ENCODE data around the gene SF3B3. TPM values are rescaled to one million over a fixed set of nuclear protein-coding genes. Genes with fewer than 3 reads are reported as not detected.
"Not testable (repeated sequence)": the region's sequence is repeated elsewhere in the genome, so short reads cannot be mapped to it uniquely, and the experiment has no call there.

The SF3B3 gene
- total RNA-seq, 1 experiment from 2014 or later = 267 TPM

- no peak for DNase-seq (ENCODE audit: low read depth)
These were observed 41.4 kb downstream of the SF3B3 start for GRCh38 chr16:70565053-70565452.

GRCh38 chr16:70568601-70569237, 45.1 kb downstream of the SF3B3 start:
- DNase-seq (ENCODE audit: low read depth) = no peak

DNA sequence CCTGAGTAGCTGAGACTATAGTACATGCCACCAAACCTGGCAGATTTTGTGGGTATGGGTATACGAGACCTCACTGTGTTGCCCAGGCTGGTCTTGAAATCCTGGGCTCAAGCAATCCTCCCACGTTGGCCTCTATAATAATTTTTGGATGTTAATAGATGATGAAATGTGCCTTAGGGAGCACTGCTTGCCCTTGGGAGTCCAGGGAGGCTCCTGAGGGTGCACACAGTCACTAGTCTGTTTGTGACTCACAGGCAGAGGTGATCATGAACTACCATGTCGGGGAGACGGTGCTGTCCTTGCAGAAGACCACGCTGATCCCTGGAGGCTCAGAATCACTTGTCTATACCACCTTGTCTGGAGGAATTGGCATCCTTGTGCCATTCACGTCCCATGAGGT, 46.1 kb downstream of the SF3B3 start:
- no peak for DNase-seq (ENCODE audit: low read depth)

DNA sequence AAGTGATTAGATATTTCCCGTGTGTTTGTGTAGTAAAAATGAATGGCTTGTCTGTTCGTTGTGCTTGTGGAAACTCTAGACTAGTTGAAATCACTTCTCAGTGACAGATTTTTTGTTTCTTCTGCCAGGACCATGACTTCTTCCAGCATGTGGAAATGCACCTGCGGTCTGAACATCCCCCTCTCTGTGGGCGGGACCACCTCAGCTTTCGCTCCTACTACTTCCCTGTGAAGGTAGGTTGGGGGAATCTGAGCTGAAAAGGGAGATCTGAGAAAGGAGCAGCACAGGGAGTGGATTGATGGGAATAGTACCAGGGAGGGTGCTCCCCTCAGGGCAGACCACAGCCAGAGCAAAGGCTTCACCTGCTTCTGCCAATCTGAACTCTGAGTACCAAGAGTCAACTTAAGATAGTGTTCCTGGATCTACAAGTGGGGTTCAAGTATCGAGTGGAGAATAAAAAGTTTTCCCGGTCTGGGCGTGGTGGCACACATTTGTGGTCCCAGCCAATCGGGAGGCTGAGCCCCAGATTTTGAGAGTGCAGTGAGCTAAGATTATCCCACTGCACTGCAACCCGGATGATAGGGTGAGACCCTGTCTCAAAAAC, 47.5 kb downstream of the SF3B3 start:
- no peak for DNase-seq (ENCODE audit: low read depth)

GRCh38 chr16:70571623-70572022, 48.0 kb downstream of the SF3B3 start:
- no peak for DNase-seq (ENCODE audit: low read depth)

DNA sequence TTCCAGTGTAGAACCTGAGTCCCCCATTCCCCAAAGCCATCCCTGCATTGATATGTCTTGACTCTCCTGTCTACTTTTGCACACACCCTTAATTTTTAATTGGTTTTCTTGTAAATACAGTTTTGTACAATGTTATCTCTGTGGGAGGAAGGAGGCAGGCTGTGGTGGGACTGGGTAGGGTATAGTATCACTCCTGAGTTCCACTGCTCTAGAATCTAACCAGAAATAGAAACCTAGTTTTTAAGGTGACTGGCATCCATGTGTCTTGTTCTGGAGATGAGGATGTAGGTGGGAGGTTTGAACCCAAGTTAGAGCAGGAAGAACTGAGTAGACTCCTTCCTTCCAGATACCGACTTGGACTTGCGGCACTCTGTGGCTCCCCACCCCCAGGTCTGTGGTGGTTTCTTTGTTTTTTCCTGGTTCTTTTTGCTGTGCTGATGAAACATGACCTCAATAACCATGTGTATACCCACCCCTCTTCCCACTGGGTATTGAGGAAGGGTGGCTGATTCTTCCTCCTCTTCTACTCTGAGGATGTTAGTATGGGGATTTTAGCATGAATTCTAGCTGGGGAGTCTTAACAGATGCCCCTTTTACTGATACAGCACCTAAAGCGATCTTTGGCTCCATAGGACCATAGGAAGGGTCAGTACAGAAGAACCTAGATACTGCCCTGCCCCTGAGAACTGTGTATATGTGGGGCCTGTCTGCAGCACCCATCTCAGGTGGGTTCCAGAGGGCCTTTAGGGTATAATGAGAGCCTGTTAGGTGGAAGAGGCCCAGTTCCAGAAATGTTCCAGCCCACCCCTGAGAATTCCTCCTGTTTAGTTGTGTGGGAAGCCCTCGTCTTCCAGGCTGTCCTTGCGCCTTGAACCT, 48.7 kb downstream of the SF3B3 start:
- DNase-seq (ENCODE audit: low read depth) = no peak

GRCh38 chr16:70572926-70573270, 49.3 kb downstream of the SF3B3 start:
- no peak for DNase-seq (ENCODE audit: low read depth)

DNA sequence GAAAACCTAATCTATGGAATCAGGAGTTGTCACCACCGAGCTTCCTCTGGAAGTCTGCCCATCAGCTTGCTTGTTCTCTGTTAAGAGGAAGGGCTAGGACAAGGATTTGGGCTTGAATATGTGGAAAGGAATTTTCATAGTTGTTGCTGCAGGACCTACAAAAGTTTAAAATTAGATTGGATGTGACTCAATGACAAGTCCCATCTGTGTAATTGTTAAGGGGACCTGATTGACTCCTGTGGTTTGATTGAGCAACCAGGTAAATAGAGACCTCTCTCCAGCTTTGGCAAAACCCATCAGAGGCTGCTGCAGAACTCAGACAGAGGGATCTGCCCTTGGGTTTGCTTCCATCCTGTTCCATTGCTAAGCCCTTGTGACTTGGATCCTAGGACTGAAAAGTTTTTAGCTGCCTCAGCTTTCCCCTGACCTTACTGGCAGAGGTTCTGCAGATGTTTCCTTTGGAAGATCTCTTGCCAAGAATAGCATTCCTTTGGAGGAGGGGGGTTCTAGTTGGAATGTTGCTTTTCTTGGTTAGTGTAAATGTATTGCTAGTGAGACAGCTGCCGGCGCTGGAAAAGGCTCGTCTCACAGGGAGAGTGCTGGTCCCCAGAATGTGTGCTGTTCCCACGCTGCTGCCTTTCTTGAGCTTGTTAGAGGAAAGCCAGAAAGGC, 50.0 kb downstream of the SF3B3 start:
- DNase-seq (ENCODE audit: low read depth) = peak; percentile 51

DNA sequence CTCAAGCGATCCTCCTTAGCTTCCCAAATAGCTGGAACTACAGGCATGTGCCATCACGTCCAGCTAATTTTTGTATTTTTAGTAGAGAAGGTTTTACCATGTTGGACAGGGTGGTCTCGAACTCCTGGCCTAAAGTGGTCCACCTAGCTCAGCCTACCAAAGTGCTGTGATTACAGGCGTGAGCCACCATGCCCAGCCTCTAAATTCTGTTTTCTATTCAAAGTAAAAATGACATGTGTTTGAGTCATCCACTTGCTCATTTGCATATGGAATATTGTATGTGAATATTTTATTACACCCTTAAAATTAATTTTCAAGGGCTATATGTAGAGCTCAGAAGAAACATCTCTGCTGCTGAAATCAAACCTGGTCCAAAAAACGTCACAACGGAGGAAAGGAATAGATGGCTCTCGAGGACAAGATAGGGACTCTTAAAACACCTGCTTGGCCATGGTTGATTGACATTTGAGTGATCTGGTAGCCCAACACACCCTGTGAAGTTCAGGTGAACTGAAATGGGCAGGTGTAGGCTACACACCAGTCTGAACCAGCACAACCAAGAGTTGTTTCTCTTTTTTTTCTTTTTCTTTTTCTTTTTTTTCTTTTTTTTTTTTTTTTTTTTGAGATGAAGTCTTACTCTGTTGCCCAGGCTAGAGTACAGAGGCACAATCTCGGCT, 51.1 kb downstream of the SF3B3 start:
- no peak for DNase-seq (ENCODE audit: low read depth)

DNA sequence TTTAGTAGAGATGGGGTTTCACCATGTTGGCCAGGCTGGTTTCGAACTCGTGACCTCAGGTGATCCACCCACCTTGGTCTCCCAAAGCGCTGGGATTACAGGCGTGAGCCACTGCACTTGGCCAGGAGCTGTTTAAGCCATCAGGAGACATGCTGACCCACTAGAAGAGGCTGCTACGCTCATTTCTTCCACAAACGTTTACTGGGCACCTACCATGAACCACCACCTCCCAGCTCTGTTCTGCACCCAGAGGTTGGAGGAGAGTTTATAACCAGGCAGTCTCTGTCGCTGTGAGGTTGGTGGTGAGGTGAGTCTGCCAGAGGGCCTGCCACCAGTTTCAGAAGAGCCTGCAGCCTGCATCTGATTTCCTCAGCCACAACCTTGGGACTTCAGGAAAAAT, 51.8 kb downstream of the SF3B3 start:
- DNase-seq (ENCODE audit: low read depth) = no peak

DNA sequence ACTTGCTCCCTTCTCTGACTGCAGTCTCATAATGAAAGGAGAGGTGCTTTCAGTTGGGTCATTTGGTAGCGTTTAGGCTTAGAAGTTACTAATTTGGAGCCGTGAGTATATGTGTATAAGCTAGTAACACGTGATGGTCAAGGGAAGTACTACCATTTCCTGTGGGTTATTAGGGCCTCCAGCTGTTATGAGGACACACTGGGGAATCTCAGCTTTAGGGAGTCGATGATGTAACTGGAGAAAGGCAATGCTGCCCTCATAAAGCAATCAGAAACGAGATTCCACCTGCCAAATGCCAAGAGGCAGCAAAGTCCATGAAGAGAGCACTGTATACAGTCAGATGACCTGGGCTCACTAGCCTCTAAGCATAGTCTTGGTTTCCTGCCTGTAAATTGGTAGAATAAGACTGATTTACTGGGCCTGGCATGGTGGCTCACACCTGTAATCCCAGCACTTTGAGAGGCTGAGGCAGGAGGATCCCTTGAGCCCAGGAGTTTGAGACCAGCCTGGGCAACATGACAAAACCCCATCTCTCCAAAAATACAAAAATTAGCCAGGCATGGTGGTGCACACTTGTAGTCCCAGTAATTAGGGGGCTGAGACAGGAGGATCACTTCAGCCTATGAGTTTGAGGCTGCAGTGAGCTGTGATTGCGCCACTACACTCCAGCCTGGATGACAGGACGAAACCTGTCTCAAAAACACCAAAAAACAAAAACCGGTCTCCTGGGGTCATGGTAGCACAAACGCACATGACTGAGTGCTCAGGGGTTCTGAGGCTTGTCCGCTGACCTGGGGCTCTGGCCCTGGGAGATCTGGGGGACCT, 53.0 kb downstream of the SF3B3 start:
- peak; percentile 58 for DNase-seq (ENCODE audit: low read depth)

- DNase-seq (ENCODE audit: low read depth) = peak; percentile 48
These were observed 53.7 kb downstream of the SF3B3 start for GRCh38 chr16:70577256-70577698.

DNA sequence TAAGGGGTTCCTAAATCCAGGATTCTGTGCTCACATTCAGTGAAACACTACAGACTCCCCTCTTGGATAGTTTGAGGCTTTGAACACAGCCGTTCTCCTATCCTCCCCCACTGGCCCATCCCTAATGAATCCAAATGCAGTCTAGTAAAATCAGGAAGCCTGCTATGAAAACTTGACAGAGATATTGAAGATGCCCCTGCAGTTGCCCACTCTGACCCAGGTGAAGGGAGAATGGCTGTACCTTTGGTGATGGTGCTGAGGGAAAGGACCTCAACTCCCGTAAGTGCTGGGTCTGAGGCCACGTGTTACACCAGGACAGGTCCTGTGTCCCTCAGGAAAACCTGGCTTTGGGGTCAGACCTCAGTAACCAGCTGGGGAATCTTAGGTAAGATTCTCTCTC, 54.4 kb downstream of the SF3B3 start:
- no peak for DNase-seq (ENCODE audit: low read depth)

DNA sequence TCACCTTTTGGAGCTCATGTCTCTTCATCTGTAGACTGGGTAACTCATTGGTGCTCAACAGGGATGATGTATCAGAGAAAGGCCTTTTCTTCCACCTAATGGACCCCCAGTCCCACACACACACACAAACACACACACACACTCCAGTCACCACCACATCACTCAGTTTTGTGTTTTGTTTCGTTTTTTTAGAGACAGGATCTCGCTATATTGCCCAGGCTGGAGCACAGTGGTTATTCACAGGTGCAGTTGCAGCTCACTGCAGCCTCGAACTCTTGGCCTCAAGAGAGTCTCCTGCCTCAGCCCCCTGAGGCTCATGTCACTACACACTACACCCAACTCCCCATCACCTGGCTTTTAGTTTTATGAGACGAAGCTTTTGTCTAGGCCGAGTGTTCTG, 55.6 kb downstream of the SF3B3 start:
- no peak for DNase-seq (ENCODE audit: low read depth)

DNA sequence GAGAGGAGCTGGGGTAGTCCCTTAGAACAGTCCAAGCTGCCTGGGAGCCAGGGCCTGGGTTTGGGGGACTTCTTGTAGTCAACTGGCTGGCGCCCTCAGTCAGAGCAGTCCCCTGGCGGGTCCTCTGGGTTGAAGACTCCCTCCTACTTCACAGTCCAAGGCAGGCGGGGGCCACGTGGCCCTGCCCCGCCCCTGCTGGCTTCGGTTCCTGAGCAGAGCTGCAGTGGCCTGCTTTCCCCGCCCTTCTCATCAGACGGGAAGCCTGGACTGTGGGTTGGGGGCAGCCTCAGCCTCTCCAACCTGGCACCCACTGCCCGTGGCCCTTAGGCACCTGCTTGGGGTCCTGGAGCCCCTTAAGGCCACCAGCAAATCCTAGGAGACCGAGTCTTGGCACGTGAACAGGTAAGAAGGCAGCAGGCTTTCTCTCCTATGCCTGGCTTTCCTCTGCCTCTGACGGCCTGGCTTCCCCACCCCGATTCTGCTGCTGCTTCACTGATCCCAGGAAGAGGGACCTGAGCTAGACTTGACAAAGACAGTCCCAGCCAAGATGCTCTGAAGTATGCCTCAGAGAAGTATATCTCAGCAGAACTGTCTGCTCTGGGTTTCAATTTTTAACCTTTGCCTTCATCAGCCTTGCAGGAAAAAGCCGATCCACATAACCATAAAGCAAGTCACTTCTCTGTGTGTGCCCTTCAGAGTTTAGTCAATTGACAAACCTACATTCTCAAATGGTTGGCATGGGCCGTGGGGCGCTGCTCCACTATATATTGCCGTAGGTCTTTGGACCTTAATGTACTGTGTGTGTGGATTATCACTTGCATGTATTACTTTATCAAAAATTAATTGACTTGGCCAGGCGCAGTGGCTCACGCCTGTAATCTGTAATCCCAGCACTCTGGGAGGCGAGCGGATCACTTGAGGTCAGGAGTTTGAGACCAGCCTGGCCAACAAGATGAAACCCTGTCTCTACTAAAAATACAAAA, 56.3 kb downstream of the SF3B3 start:
- DNase-seq (ENCODE audit: low read depth) = no peak

DNA sequence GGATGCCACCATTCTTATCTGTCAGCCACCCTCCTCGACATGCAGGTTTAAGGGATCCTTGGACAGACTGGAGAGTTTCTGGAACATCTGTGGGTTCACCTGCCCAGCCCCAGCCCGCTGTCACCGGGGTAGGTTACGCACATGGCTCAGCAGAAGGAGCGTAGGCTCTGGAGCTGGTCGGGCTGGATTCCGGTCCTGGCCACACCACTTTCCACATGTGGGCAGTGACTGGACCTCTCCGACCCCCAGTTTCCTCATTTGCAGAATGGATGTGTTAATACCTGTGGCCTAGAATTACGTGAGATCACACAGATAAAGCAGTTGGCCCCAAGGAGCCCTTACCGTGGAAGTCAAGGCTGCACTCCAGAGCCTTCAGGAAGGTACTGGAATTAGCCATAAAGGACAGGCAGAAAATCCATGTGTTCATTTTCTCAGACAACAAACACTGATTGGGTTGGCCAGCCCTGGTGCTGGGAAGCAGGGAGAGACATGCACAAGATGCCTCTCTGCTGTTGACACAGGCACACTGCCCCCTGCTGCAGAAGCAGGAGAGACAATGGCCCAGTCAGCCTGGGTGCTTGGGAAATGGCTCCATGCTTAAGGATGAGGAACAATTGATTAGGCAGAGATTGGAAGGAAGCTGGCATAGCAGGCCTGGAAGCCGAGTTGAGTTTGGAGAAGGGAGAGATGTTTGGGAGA, 58.8 kb downstream of the SF3B3 start:
- no peak for DNase-seq (ENCODE audit: low read depth)

DNA sequence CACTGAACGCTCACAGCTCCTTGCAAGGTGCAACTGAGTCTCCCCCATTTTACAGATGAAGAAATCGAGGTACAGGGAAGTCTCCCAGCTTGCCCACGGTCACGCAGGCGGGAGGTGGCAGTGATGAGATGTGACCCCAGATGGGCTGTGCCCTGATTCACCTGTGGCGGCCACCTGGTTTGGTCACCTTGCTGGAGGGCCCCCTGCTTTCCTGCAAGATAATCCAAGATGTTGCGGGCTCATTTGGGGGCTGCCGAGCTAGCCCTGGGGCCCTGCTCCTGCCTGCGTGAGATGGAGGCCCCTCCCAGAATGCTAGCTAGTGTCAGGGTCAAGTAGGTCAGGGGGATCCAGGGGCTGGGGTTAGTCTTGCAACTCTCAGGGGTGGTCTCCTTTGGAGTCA, 63.1 kb downstream of the SF3B3 start:
- DNase-seq (ENCODE audit: low read depth) = no peak

GRCh38 chr16:70588565-70588964, 64.9 kb downstream of the SF3B3 start:
- no peak for DNase-seq (ENCODE audit: low read depth)

DNA sequence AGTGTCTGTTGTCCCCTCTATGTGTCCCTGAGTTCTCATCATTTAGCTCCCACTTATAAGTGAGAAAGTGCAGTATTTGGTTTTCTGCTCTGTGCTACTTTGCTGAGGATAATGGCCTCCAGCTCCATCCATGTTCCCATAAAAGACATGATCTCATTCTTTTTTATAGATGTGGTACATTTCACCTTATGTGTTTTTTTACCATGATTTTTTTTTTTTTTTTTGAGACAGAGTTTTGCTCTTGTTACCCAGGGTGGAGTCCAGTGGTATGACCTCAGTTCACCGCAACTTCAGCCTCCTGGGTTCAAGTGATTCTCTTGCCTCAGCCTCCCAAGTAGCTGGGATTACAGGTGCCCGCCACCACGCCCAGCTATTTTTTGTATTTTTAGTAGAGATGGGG, 65.8 kb downstream of the SF3B3 start:
- DNase-seq (ENCODE audit: low read depth) = not testable (repeated sequence)

Data from HT1080 (cell line).